GM19455 (cell line): ENCODE measurements around the gene PCED1B.

ENCODE experiments used
- ATAC-seq: cut with Tn5 transposase; IDR thresholded peaks from one replicate; pipeline ENCODE4 v1.9.1; 2021; ENCODE audit not compliant: unreplicated experiment

The PCED1B gene

DNA sequence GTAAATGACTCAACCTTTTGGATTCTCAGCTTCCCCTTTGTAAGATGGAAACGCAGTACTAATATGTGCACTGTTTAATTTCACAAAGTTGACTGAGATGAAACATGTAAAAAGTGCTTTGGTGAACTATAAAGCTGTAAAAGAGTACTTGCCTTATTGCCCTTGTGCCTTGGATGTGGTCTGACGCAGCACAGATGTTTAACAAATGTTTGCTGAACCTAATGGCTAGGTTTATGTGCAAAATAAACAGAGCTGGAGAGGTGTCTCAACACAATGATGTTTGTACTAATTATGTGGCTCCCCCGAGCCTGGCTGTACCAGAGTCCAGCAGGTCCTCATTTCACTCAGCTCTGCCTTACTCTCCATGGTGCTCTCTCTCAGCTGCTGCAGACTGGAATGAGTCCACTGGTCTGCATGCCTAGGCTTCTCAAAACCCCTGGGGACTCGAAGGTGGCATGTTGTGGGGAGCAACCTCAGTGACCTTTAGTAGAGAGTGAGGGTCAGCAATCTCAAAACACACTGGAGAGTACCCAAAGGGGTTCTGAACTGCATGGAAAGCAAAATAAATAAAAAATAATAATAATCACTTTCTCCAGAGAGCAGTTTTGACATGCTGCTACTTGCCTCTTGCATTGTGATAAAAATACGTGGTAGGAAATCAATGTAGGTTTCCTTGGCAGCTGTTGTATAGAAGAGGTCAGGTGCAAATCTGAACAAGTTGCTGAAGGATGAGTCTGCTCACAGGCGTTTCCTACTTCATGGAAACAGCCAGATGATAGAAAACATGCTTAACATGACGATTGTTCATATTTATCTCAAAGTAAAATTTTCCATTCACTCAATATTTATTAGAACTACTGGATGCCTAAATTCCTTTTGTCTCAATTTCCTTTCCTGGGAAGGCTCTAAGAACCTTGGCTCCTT, 8.9 kb downstream of the PCED1B start:
- no peak for ATAC-seq

DNA sequence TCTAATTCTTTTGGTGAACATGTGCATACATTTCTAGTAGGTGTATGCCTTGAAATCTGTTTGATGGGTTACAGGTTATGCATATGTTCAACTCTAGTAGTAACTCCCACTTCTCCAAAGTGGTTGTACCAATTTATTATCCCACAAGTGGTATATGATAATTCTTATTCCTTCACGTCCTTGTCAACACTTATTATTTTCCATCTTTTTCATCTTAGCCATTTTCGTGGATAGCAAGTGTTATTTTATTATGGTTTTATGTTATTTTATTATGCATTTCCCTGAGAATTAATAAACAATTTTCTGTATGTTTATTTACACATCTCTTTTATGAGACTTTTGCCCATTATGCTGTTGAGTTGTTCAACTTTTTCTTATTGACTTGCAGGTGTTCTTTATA, 11.6 kb downstream of the PCED1B start:
- ATAC-seq: no peak

GRCh38 chr12:47094804-47095203, 15.4 kb downstream of the PCED1B start:
- no peak for ATAC-seq

DNA sequence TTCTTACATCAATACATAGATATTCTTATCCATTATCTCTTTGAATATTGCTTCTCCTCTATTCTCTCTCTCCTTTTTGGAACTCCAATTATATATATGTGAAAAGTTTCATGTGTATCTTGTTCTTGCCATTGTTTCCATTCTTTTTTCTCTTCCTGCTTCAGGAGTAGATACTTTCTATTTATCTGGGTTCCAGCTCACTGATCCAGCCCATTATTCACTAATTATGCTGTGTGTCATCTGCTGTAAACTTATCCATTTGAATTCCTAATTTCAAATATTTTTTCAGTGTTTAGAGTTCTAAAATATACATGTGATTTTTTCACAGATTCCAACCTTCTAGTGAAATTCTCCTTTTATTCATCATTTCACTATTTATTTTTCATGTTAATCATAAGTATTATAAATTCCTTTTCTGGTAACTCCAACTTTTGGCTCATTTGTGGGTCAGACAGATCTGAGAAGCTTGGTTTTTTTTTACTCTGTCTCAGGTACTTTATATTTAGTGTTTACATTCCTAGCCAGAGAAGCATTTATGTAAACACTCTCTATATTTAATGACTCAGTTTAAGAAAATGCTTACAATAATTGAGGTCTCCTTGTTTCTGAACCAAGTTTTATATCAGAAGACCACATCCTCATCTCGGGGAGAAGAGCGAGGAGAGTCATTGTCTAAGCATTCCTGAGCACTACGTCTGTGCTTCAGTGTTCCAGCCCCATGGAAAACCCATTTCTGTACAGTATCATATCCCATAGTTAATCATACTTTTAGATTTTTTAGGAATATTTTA, 16.2 kb downstream of the PCED1B start:
- no peak for ATAC-seq

GRCh38 chr12:47097276-47097896, 18.0 kb downstream of the PCED1B start:
- no peak for ATAC-seq

DNA sequence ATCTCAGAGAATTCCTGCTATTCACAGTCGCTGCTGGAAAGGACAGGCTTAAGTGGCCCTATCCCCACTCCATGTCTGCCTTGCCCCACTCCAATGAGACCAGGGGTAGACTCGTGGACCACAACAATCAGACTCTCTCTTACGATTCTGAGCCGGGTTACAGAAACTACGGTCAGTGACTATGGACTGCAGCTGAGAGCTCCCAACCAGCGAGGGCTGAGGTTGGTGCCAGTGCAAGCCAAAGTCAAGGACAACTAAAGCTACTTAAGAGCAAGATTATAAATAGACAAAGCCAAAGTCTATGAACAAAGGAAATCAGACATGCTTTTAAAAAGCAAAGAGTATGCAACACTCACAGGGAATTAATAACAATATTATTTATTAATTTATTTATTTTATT, 18.7 kb downstream of the PCED1B start:
- no peak for ATAC-seq

DNA sequence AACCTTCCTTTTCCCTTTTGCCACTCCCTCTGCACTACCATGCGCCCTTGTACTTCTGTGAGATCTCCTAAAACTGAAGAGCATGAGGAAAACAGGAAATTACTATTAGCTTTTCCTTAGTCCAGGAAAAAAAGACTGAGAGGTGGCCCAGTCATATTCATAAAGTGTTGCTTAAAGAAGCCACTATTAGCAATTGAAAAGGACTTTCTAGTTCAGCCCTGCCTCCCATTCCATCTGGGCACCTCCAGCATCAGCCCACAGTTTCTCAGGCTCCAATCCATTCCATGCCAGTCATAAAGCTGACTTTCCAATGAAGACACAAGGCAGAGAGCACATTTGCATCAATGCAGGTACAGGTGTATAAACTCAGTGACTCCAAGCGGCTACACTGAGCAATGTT, 20.2 kb downstream of the PCED1B start:
- ATAC-seq: no peak

DNA sequence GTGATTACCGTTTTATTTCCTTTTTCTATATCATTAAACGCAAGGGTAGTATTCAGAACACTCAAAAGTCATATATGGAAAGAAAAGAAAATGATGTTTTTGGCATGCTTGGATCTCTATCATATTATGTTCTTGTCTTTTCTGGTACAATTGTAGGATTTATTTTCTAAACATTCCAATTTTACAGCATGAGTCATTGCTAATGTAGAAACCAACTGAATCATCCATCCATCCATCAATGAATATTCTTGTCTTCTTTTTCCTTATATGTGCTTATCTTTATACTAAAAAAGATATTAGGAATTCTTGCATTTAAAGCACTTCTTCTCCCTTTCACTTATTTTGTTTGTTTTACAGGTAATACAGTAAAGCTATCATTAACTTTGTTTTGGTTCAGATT, 20.7 kb downstream of the PCED1B start:
- no peak for ATAC-seq

DNA sequence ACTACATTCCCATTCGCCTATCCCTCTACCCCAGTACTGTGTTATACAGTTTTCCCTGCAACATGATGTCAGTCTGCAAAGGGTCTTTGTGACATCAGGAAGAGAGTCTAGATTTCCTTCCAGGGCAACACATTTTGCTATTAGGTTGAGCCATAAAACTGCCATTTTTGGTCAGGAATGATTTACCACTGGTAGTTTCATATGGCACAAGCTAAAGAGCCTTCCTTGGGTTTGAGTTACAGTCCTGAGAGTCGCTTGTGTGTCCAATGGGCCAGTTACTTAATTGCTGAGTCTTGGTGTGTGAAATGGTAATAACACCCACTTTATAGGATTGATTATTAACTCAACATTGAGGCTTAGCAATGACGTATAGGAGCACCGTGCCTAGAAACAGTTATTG, 23.0 kb downstream of the PCED1B start:
- ATAC-seq: no peak

DNA sequence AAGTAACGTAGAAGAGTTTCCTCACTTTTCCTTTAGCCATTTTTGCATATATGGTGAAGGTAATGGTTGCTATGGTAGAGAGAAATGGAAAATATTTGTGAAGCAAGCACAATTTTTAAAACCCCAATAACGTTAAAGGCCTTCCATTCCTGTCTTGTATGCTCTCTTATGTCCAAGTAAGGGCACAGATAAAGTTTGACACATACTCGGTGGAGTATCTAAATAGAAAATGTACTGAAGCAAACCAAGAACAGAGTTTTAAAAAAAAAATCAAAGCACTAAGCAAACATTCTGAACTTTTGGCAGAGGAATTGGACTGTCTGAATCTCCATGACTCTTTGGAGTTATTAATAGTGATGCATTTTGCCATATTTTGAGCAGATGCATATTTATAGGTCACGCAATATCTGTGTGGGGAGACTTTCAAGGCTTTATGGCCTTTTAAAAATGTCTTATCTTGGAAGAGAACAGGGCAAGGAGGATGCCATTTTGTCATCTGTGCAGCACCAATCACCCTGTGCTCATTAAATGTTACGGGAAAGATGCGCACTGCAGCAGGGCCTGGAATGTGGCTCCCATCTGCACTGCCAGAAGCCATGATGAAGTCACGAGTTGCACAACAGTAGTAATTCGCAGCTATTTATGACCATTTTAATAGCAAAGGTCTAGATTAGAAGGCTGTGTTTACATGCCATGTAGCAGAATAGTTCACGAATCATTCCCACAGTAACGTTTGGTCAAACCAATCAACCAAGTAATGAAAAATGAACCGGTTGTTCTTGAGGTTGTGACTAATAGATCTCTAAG, 23.6 kb downstream of the PCED1B start:
- no peak for ATAC-seq

- no peak for ATAC-seq
Measured at GRCh38 chr12:47105914-47106674, 26.7 kb downstream of the PCED1B start.

- no peak for ATAC-seq
Measured at GRCh38 chr12:47107446-47107845, 28.0 kb downstream of the PCED1B start.

GRCh38 chr12:47107926-47108325, 28.5 kb downstream of the PCED1B start:
- no peak for ATAC-seq

- ATAC-seq: no peak
Measured at GRCh38 chr12:47110011-47110541, 30.7 kb downstream of the PCED1B start.

- ATAC-seq: no peak
Measured at GRCh38 chr12:47110718-47111391, 31.4 kb downstream of the PCED1B start.

- ATAC-seq: no peak
Measured at GRCh38 chr12:47111392-47111778, 32.0 kb downstream of the PCED1B start.

- ATAC-seq: no peak
Measured at GRCh38 chr12:47111854-47112253, 32.4 kb downstream of the PCED1B start.

DNA sequence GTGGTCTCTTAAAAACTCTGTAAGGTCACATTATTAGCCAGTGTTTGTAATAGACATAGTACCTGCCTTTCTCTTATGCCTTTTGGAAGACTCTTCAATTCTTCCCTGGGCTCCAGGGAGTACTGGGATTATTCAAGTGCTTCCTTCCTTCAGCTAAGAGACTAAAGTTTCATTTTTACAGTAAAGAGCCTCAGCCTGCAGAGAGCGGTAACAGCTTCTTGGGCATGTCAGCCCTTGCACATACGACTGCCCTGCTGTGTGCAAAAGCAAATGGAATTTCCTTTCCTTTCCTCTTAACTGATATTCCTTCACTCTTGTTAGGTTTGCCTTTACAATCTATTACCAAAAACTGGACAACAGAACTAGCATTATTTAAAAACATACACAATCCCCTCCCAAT, 33.3 kb downstream of the PCED1B start:
- no peak for ATAC-seq

GRCh38 chr12:47114481-47114892, 35.1 kb downstream of the PCED1B start:
- ATAC-seq: no peak
